ENCODE data around the gene PIBF1. TPM values are rescaled to one million over a fixed set of nuclear protein-coding genes. Genes with fewer than 3 reads are reported as not detected.

PIBF1 gene
- polyA plus RNA-seq, 3 donors = 3.3 to 8.0 (median 4.7) TPM

DNA sequence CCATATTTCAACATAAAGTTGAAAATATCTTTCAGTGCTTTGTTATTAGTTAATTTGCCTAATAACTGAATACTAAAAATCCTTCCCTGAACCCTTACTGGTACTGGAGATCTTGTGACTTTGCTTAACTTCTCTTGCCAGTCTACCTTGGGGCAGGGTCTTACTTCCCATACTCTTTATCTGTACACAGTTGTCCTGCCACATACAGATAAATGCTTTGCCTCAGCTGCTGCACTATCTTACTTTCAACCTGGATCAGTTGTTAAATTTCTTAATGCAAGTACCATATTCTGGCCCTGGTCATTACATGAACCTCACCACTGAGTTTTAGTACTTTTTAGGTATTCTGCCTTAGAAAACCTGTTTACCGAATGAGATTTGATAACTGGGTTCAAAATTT, 107.6 kb downstream of the PIBF1 start:
- no peaks in the 10 kb centered on the region for H4K20me1 ChIP-seq (ENCODE audit: insufficient read depth, low read length)
- H3K79me2 ChIP-seq (ENCODE audit: insufficient read depth, low read length) = no peaks in the 10 kb centered on the region
- no peak overlapping the region for H3K27ac ChIP-seq (ENCODE audit: low read depth in 1 of 2, low read length in 2 of 2)
- no CpG with 5 or more reads among the region's 1 CpG for WGBS (ENCODE audit: insufficient coverage)
- peaks cover 0 to 7% of the 10 kb centered on the region in 2 donors for H3K36me3 ChIP-seq (replicated peaks in 1 of 2; ENCODE audit: control insufficient read depth in 1 of 2, insufficient read depth in 2 of 2, low read length in 2 of 2)
- H2AFZ ChIP-seq (ENCODE audit: insufficient read depth, low read depth, low read length, poor library complexity, severe bottlenecking) = no peak overlapping the region
- H3K9ac ChIP-seq (ENCODE audit: insufficient read depth, low read length, poor library complexity, severe bottlenecking) = no peak overlapping the region
- Mint-ChIP-seq H3K27me3 (ENCODE audit: low read depth in 3 of 3) (no peaks in the 10 kb centered on the region), H3K4me1 (no peaks in the 10 kb centered on the region), H3K4me3 (no peak overlapping the region), H3K9me3 (peaks cover 0 to 3% (median 0%) of the 10 kb centered on the region in 7 donors), H3K27ac (no peak overlapping the region), H3K36me3 (peaks cover 20 to 29% of the 10 kb centered on the region in 2 donors)
- no peaks in the 10 kb centered on the region for H3K4me1 ChIP-seq (ENCODE audit: control insufficient read depth in 1 of 2, insufficient read depth in 2 of 2, low read length in 2 of 2)
- H3K4me2 ChIP-seq (replicated peaks; ENCODE audit: extremely low read depth, low read length, poor library complexity, severe bottlenecking) = no peak overlapping the region
- H3K27me3 ChIP-seq (ENCODE audit: control insufficient read depth in 2 of 2, insufficient read depth in 2 of 2, low read length in 2 of 2) = no peaks in the 10 kb centered on the region
- TF ChIP-seq, protein P1, sequence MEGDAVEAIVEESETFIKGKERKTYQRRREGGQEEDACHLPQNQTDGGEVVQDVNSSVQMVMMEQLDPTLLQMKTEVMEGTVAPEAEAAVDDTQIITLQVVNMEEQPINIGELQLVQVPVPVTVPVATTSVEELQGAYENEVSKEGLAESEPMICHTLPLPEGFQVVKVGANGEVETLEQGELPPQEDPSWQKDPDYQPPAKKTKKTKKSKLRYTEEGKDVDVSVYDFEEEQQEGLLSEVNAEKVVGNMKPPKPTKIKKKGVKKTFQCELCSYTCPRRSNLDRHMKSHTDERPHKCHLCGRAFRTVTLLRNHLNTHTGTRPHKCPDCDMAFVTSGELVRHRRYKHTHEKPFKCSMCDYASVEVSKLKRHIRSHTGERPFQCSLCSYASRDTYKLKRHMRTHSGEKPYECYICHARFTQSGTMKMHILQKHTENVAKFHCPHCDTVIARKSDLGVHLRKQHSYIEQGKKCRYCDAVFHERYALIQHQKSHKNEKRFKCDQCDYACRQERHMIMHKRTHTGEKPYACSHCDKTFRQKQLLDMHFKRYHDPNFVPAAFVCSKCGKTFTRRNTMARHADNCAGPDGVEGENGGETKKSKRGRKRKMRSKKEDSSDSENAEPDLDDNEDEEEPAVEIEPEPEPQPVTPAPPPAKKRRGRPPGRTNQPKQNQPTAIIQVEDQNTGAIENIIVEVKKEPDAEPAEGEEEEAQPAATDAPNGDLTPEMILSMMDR (IDR thresholded peaks at IDR 0.05) = no peak
- no peak overlapping the region for H3K4me3 ChIP-seq (replicated peaks in 1 of 3; ENCODE audit: low read depth in 2 of 3, low read length in 3 of 3)
- no peak for DNase-seq
- no peaks in the 10 kb centered on the region for H3K9me3 ChIP-seq (replicated peaks in 1 of 2; ENCODE audit: control insufficient read depth in 1 of 2, insufficient read depth in 1 of 2, low read length in 2 of 2)
- intact Hi-C loops (cut with micrococcal nuclease) = no loop called here

DNA sequence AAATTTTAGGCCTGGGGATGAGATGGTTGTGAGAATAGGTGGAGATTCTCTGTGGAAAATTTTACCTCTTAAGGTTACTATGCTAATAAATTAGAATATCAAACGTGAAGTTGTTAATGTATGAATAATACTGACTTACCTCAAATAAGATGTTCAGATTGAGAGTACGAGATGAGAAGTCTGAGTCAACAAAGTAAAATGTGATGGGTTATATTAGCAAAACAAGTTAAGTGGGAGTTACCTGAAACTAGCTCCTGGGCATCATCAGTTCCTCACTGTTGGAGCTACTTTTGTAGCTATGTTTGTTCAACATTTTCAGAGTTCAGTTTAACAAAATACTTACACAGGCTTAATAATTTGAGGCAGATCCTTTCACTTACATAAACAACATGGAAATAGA, 108.6 kb downstream of the PIBF1 start:
- H3K4me3 Mint-ChIP-seq = no peak overlapping the region
- DNase-seq = no peak
- no peaks in the 10 kb centered on the region for H3K4me1 Mint-ChIP-seq
- H3K36me3 Mint-ChIP-seq = peaks cover 20 to 29% of the 10 kb centered on the region in 2 donors
- no peaks in the 10 kb centered on the region for H3K27me3 Mint-ChIP-seq (ENCODE audit: low read depth in 3 of 3)
- no CpG with 5 or more reads among the region's 2 CpGs for WGBS (ENCODE audit: insufficient coverage)
- peaks cover 0 to 7% (median 4%) of the 10 kb centered on the region in 7 donors for H3K9me3 Mint-ChIP-seq
- H3K4me3 ChIP-seq (replicated peaks in 1 of 3; ENCODE audit: low read depth in 2 of 3, low read length in 3 of 3) = no peak overlapping the region
- H3K9ac ChIP-seq (ENCODE audit: insufficient read depth, low read length, poor library complexity, severe bottlenecking) = no peak overlapping the region
- peaks cover under 1 to 4% of the 10 kb centered on the region in 2 donors for H3K9me3 ChIP-seq (replicated peaks in 1 of 2; ENCODE audit: control insufficient read depth in 1 of 2, insufficient read depth in 1 of 2, low read length in 2 of 2)
- TF ChIP-seq, protein P1 (IDR thresholded peaks at IDR 0.05) = no peak
- no peaks in the 10 kb centered on the region for H3K27me3 ChIP-seq (ENCODE audit: control insufficient read depth in 2 of 2, insufficient read depth in 2 of 2, low read length in 2 of 2)
- intact Hi-C loops (cut with micrococcal nuclease) = no loop called here
- no peak overlapping the region for H3K27ac Mint-ChIP-seq
- peaks cover 5 to 8% of the 10 kb centered on the region in 2 donors for H3K36me3 ChIP-seq (replicated peaks in 1 of 2; ENCODE audit: control insufficient read depth in 1 of 2, insufficient read depth in 2 of 2, low read length in 2 of 2)
- no peak overlapping the region for H2AFZ ChIP-seq (ENCODE audit: insufficient read depth, low read depth, low read length, poor library complexity, severe bottlenecking)
- H3K4me1 ChIP-seq (ENCODE audit: control insufficient read depth in 1 of 2, insufficient read depth in 2 of 2, low read length in 2 of 2) = no peaks in the 10 kb centered on the region
- no peaks in the 10 kb centered on the region for H3K79me2 ChIP-seq (ENCODE audit: insufficient read depth, low read length)
- no peaks in the 10 kb centered on the region for H4K20me1 ChIP-seq (ENCODE audit: insufficient read depth, low read length)
- H3K4me2 ChIP-seq (replicated peaks; ENCODE audit: extremely low read depth, low read length, poor library complexity, severe bottlenecking) = no peak overlapping the region
- no peak overlapping the region for H3K27ac ChIP-seq (ENCODE audit: low read depth in 1 of 2, low read length in 2 of 2)

Data from CD14-positive monocyte (primary cell).